ENCODE data around the gene GALK2.
"Not testable (repeated sequence)": the region's sequence is repeated elsewhere in the genome, so short reads cannot be mapped to it uniquely, and the experiment has no call there.

The GALK2 gene

DNA sequence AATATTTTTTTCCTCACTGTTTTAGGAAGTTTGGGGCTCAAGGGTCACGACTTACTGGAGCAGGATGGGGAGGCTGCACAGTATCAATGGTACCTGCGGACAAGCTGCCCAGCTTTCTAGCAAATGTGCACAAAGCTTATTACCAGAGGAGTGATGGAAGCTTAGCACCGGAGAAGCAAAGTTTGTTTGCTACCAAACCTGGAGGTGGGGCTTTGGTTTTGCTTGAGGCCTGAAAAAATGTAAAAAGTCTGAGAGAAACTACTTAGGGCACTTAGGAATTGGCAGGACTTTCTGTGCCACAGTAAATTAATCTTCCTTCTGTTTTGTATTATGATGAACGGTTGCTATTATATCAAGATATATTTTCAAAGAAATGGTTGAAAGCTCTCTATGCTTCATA, 157.9 kb downstream of the GALK2 start:
- no peak overlapping the region for H3K4me3 Mint-ChIP-seq
- DNase-seq = no peak
- no peak for ATAC-seq (replicated peaks)
- peaks cover 25% of the 10 kb centered on the region for H3K36me3 Mint-ChIP-seq (ENCODE audit: insufficient read depth)
- H3K27me3 Mint-ChIP-seq = no peaks in the 10 kb centered on the region
- H3K4me1 Mint-ChIP-seq (ENCODE audit: low read depth in 2 of 2) = no peaks in the 10 kb centered on the region
- H3K9me3 Mint-ChIP-seq = no peaks in the 10 kb centered on the region
- H3K27ac Mint-ChIP-seq = no peak overlapping the region

- H3K36me3 Mint-ChIP-seq (ENCODE audit: insufficient read depth) = peaks cover 19% of the 10 kb centered on the region
- ATAC-seq (replicated peaks) (no peak), DNase-seq (no peak)
- no peaks in the 10 kb centered on the region for H3K4me1 Mint-ChIP-seq (ENCODE audit: low read depth in 2 of 2)
- H3K9me3 Mint-ChIP-seq = no peaks in the 10 kb centered on the region
- peak overlapping the region in 1 of 2 donors; percentile 36 for H3K27ac Mint-ChIP-seq
- H3K27me3 Mint-ChIP-seq = no peaks in the 10 kb centered on the region
- no peak overlapping the region for H3K4me3 Mint-ChIP-seq
Observed at GRCh38 chr15:49328941-49329340, 158.9 kb downstream of the GALK2 start.

DNA sequence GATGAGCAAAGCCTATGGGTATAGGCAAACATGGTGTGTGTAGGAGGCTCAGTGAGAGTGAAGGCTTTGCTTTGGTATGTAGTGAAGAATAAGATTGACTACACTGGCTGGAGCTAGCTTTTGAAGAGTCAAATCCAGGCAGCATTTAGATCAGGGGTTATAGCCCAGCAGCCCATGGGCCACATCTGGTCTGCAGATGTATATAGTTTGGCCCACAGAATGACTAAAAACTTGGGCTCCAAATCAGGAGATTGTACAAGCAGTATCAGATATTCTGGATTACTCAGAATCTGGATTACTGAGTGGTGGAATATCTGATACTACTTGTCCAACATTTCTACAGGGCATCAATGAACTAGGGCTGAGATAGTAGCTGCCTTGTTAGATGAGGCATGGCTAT, 160.1 kb downstream of the GALK2 start:
- no peak for DNase-seq
- Mint-ChIP-seq H3K36me3 (ENCODE audit: insufficient read depth) (peaks cover 18% of the 10 kb centered on the region), H3K4me3 (no peak overlapping the region), H3K27ac (no peak overlapping the region), H3K27me3 (no peaks in the 10 kb centered on the region), H3K9me3 (no peaks in the 10 kb centered on the region), H3K4me1 (ENCODE audit: low read depth in 2 of 2) (no peaks in the 10 kb centered on the region)
- ATAC-seq (replicated peaks) = no peak

DNA sequence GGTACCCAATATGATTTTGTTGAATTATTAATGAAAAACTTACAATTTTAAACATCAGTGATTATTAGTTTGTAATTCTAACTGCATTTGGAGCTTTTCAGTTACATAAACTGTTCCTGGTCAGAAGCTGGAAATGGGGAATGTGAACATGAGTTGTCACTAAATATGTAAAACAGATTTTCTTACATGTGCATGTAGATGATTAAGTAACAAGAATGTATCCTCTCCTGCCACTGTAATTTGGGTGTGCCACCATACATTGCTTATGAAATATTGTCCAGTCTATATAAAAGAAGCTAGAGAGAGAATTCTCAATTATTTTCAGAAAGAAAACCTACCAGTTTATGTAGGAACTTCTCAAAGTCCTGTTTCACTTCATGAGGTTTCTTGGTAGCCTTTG, 161.4 kb downstream of the GALK2 start:
- ATAC-seq (replicated peaks) = no peak
- no peak overlapping the region for H3K27ac Mint-ChIP-seq
- no peaks in the 10 kb centered on the region for H3K9me3 Mint-ChIP-seq

GRCh38 chr15:49331951-49332350, 161.9 kb downstream of the GALK2 start:
- Mint-ChIP-seq H3K36me3 (ENCODE audit: insufficient read depth) (peaks cover 13% of the 10 kb centered on the region), H3K27me3 (no peaks in the 10 kb centered on the region), H3K4me1 (ENCODE audit: low read depth in 2 of 2) (no peaks in the 10 kb centered on the region), H3K27ac (no peak overlapping the region), H3K9me3 (no peaks in the 10 kb centered on the region), H3K4me3 (no peak overlapping the region)
- no peak for DNase-seq
- no peak for ATAC-seq (replicated peaks)

More for the DNA sequence above, 161.4 kb downstream of the GALK2 start:
- no peak for DNase-seq
- Mint-ChIP-seq H3K27me3 (no peaks in the 10 kb centered on the region), H3K4me1 (ENCODE audit: low read depth in 2 of 2) (no peaks in the 10 kb centered on the region), H3K4me3 (no peak overlapping the region), H3K36me3 (ENCODE audit: insufficient read depth) (peaks cover 13% of the 10 kb centered on the region)

DNA sequence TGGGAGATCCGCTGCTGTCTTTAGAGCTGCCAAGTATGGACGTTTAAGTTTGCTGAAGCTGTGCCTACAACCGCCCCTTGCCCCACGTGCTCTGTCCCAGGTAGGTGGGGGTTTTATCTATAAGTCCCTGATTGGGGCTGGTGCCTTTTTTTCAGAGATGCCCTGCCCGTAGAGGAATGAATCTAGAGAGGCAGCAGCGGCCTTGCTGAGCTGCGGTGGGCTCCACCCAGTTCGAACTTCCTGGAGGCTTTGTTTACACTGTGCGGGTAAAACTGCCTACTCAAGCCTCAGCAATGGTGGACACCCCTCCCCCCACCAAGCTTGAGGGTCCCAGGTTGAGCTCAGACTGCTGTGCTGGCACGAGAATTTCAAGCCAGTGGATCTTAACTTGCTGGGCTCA, 169.6 kb downstream of the GALK2 start:
- Mint-ChIP-seq H3K27me3 (no peaks in the 10 kb centered on the region), H3K9me3 (no peaks in the 10 kb centered on the region), H3K4me3 (no peak overlapping the region), H3K36me3 (ENCODE audit: insufficient read depth) (no peaks in the 10 kb centered on the region), H3K4me1 (ENCODE audit: low read depth in 2 of 2) (peaks cover 0 to 7% of the 10 kb centered on the region in 2 donors), H3K27ac (no peak overlapping the region)
- ATAC-seq (replicated peaks) (no peak), DNase-seq (no peak)

GRCh38 chr15:49343546-49343945, 173.5 kb downstream of the GALK2 start:
- Mint-ChIP-seq H3K4me3 (no peak overlapping the region), H3K9me3 (no peaks in the 10 kb centered on the region), H3K4me1 (ENCODE audit: low read depth in 2 of 2) (peaks cover 0 to 4% of the 10 kb centered on the region in 2 donors), H3K27ac (no peak overlapping the region), H3K27me3 (no peaks in the 10 kb centered on the region), H3K36me3 (ENCODE audit: insufficient read depth) (no peaks in the 10 kb centered on the region)
- ATAC-seq (replicated peaks) = no peak
- no peak for DNase-seq

DNA sequence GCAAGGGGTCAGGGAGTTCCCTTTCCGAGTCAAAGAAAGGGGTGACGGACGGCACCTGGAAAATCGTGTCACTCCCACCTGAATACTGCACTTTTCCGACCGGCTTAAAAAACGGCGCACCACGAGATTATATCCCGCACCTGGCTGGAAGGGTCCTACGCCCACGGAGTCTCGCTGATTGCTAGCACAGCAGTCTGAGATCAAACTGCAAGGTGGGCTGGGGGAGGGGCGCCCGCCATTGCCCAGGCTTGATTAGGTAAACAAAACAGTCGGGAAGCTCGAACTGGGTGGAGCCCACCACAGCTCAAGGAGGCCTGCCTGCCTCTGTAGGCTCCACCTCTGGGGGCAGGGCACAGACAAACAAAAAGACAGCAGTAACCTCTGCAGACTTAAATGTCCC, 184.4 kb downstream of the GALK2 start:
- ATAC-seq (replicated peaks); H3K27me3 Mint-ChIP-seq; H3K4me3 Mint-ChIP-seq; DNase-seq; H3K36me3 Mint-ChIP-seq (ENCODE audit: insufficient read depth); H3K27ac Mint-ChIP-seq; H3K4me1 Mint-ChIP-seq (ENCODE audit: low read depth in 2 of 2): not testable (repeated sequence)
- peaks cover 5 to 15% of the 10 kb centered on the region in 2 donors for H3K9me3 Mint-ChIP-seq

DNA sequence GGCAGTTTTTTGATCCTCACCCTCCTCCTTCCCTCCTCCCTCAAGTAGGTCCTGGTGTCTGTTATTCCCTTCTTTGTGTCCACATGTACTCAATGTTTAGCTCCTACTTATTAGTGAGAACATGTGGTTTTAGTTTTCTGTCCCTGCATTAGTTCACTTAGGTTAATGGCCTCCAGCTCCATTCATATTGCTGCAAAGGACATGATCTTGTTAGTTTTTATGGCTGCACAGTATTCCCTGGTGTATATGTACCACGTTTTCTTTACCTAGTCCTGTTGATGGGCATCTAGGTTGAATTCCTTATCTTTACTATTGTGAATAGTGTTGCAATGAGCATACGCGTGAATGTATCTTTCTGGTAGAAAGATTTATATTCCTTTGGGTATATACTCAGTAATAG, 191.3 kb downstream of the GALK2 start:
- DNase-seq (no peak), ATAC-seq (replicated peaks) (no peak)
- Mint-ChIP-seq H3K4me1 (ENCODE audit: low read depth in 2 of 2) (no peaks in the 10 kb centered on the region), H3K4me3 (no peak overlapping the region), H3K9me3 (peaks cover 0 to 2% of the 10 kb centered on the region in 2 donors), H3K27me3 (no peaks in the 10 kb centered on the region), H3K27ac (no peak overlapping the region), H3K36me3 (ENCODE audit: insufficient read depth) (no peaks in the 10 kb centered on the region)

DNA sequence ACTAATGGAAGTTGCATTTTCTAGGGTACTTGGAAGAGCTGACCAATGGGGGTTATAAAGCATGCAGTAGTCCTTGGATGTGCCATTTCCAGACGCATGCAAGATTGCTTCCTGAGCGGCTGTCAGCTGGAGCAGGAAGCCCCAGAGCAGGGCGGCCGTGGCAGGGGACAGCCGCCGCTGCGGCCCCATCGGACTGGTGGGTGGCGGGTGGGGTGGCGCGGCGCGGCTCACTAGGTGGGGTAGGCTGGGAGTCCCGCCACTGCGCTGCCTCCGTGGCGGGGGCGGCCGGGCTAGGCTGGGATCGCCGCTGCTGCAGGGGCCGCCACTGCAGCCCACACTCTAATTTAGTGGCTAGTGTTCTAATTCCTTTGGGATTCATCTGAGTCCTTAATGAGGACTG, 196.4 kb downstream of the GALK2 start:
- Mint-ChIP-seq H3K4me1 (ENCODE audit: low read depth in 2 of 2) (no peaks in the 10 kb centered on the region), H3K27me3 (no peaks in the 10 kb centered on the region), H3K27ac (no peak overlapping the region), H3K4me3 (no peak overlapping the region), H3K36me3 (ENCODE audit: insufficient read depth) (no peaks in the 10 kb centered on the region), H3K9me3 (no peaks in the 10 kb centered on the region)
- DNase-seq (no peak), ATAC-seq (replicated peaks) (no peak)

GRCh38 chr15:49370782-49371181, 200.7 kb downstream of the GALK2 start:
- Mint-ChIP-seq H3K27me3 (no peaks in the 10 kb centered on the region), H3K4me3 (no peak overlapping the region), H3K27ac (no peak overlapping the region), H3K9me3 (no peaks in the 10 kb centered on the region), H3K4me1 (ENCODE audit: low read depth in 2 of 2) (no peaks in the 10 kb centered on the region), H3K36me3 (ENCODE audit: insufficient read depth) (no peaks in the 10 kb centered on the region)
- no peak for ATAC-seq (replicated peaks)
- no peak for DNase-seq

GRCh38 chr15:49372366-49372765, 202.3 kb downstream of the GALK2 start:
- DNase-seq (no peak), ATAC-seq (replicated peaks) (no peak)
- H3K9me3 Mint-ChIP-seq = no peaks in the 10 kb centered on the region
- no peaks in the 10 kb centered on the region for H3K27me3 Mint-ChIP-seq
- H3K27ac Mint-ChIP-seq = no peak overlapping the region
- no peaks in the 10 kb centered on the region for H3K4me1 Mint-ChIP-seq (ENCODE audit: low read depth in 2 of 2)
- no peak overlapping the region for H3K4me3 Mint-ChIP-seq
- no peaks in the 10 kb centered on the region for H3K36me3 Mint-ChIP-seq (ENCODE audit: insufficient read depth)

- no peaks in the 10 kb centered on the region for H3K36me3 Mint-ChIP-seq (ENCODE audit: insufficient read depth)
- H3K9me3 Mint-ChIP-seq = no peaks in the 10 kb centered on the region
- H3K27ac Mint-ChIP-seq = no peak overlapping the region
- no peak for DNase-seq
- no peak overlapping the region for H3K4me3 Mint-ChIP-seq
- H3K27me3 Mint-ChIP-seq = peaks cover 0 to under 1% of the 10 kb centered on the region in 2 donors
- no peak for ATAC-seq (replicated peaks)
- H3K4me1 Mint-ChIP-seq (ENCODE audit: low read depth in 2 of 2) = no peaks in the 10 kb centered on the region
Observed at GRCh38 chr15:49379996-49380395, 209.9 kb downstream of the GALK2 start.

- H3K27me3 Mint-ChIP-seq = peaks cover 6 to 9% of the 10 kb centered on the region in 2 donors
- no peak overlapping the region for H3K4me3 Mint-ChIP-seq
- no peak for DNase-seq
- H3K27ac Mint-ChIP-seq = no peak overlapping the region
- H3K36me3 Mint-ChIP-seq (ENCODE audit: insufficient read depth) = no peaks in the 10 kb centered on the region
- H3K9me3 Mint-ChIP-seq = no peaks in the 10 kb centered on the region
- H3K4me1 Mint-ChIP-seq (ENCODE audit: low read depth in 2 of 2) = no peaks in the 10 kb centered on the region
- no peak for ATAC-seq (replicated peaks)
Observed at GRCh38 chr15:49380912-49381311, 210.9 kb downstream of the GALK2 start.

Measured in effector memory CD8-positive, alpha-beta T cell (primary cell).